Adrenal gland (tissue), 12 donors: Measurements from ENCODE around the gene LAMA2. TPM values are rescaled to one million over a fixed set of nuclear protein-coding genes. Genes with fewer than 3 reads are reported as not detected.

Source experiments
- DNase-seq, 7 donors: peaks; one replicate each; pipeline ENCODE4 v3.0.0-alpha.2; 2019 to 2020
- H3K27ac ChIP-seq, 5 donors: fragments of 200-600 bp; sonication (generic) in 4 of 5; 1 replicate in 3 of 5; 2 replicates in 2 of 5; pipeline versions ENCODE4 v1.5.1 to v1.8.0; 2016 to 2020; ENCODE audit warnings: mild to moderate bottlenecking in 1 of 5
- H3K27me3 ChIP-seq: fragments of 200-600 bp; 2 replicates; pipeline ENCODE4 v1.8.0; 2021
- H3K36me3 ChIP-seq, 2 donors: fragments of 200-600 bp; replicated peaks in 1 of 2; 1 replicate in 1 of 2; 2 replicates in 1 of 2; pipeline versions ENCODE4 v1.5.1 to v1.8.0; 2018 to 2022
- H3K4me1 ChIP-seq, 2 donors: fragments of 200-600 bp; replicated peaks in 1 of 2; 1 replicate in 1 of 2; 2 replicates in 1 of 2; pipeline versions ENCODE4 v1.5.1 to v1.8.0; 2018 to 2021
- H3K4me3 ChIP-seq, 4 donors: fragments of 200-600 bp; sonication (generic) in 3 of 4; one replicate each; pipeline ENCODE4 v1.5.1; 2016 to 2018
- H3K9me3 ChIP-seq, 3 donors: fragments of 200-600 bp; sonication (generic) in 1 of 3; replicated peaks in 1 of 3; 1 replicate in 2 of 3; 2 replicates in 1 of 3; pipeline versions ENCODE4 v1.5.1 to v1.8.0; 2016 to 2021
- POLR2A ChIP-seq, 2 donors: fragments of 450-650 bp; IDR thresholded peaks; one replicate each; pipeline ENCODE4 v1.6.1; 2017; ENCODE audit warnings: antibody characterized with exemption in 2 of 2, mild to moderate bottlenecking in 2 of 2, moderate library complexity in 1 of 2
- WGBS, 4 donors: extraction: QIAGEN DNeasy Blood & Tissue Kit in 2 of 4; methylation state at CpG; one replicate each; pipeline versions ENCODE4 v1.1.5 to v1.1.7; 2013 to 2017; 5-methylcytosine and 5-hydroxymethylcytosine counted together
- intact Hi-C, 2 donors: fragments of 100-400 bp; cut with DNase I; formaldehyde crosslinking; loops; one replicate each; pipeline versions ENCODE4 v1.14.1 to v1.15.0; 2022 to 2023
- polyA plus RNA-seq, 3 donors: library from polyadenylated mRNA; stranded (reverse); fragments of 200-250 nt in 2 of 3; fragments of 350-450 nt in 1 of 3; fragmentation: Illumina TruSeq in 1 of 3; extraction: RNeasy Lipid Tissue Mini Kit (QIAGEN cat#74804) in 1 of 3; gene quantifications; one replicate each; pipeline ENCODE4 v1.2.3, GENCODE V29; 2013 to 2014
- total RNA-seq, 9 donors: library from RNA; depleted of rRNA in 4 of 9; stranded (reverse); fragments of >200 nt in 4 of 9; fragments of 120-200 nt in 1 of 9; fragmentation: NEBNext Ultra II Directional in 1 of 9; extraction: Animal tissue kit (Norgen Biotek cat#: 25700) in 1 of 9; gene quantifications; one replicate each; pipeline versions ENCODE4 v1.1.0 to v1.2.4, GENCODE V29; 2013 to 2023
- TF ChIP-seq, protein P1 (sequence below), 6 experiments: fragments of 450-650 bp in 4 of 6; fragments of 200-600 bp in 2 of 6; sonication (generic) in 1 of 6; IDR thresholded peaks; 1 replicate in 5 of 6; 2 replicates in 1 of 6; pipeline versions ENCODE4 v1.5.1 to v1.8.0; 2016 to 2021; ENCODE audit warnings: antibody characterized with exemption in 6 of 6, mild to moderate bottlenecking in 2 of 6, moderate library complexity in 1 of 6
- donor health status: healthy with polysubstance abuse.
- donor health status: Bipolar disorder and iron deficiency.
- donor health status: DM: yes; HTN: yes; CAD: no.
- donor health status: DM: no; HTN: no; CAD: no.
- donor health status: DM: no; HTN: no; CAD: no.
- donor health status: DM: yes; HTN: yes; CAD: no.

Gene LAMA2
- total and polyA plus RNA-seq, 12 donors, result 5.8 to 105 (median 38.9) TPM

DNA sequence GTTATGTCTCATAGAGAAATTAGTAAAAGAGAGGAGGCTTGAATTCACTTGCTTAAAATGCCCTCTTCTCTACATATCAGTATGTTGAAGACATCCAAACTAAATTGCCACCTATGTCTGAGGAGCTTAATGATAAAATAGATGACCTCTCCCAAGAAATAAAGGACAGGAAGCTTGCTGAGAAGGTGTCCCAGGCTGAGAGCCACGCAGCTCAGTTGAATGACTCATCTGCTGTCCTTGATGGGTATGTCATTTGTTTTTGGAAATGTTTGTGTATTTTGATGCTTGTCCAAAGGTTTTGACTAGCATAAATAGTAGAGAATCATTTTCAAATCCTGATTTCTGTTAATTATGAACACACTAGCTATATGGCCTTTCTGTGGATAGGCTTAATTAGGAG lies 519.3 kb downstream of the LAMA2 start:
- no peak overlapping the region for H3K27ac ChIP-seq
- peaks cover 0 to 4% of the 10 kb centered on the region in 2 donors for H3K4me1 ChIP-seq
- no peaks in the 10 kb centered on the region for H3K36me3 ChIP-seq
- no peaks in the 10 kb centered on the region for H3K27me3 ChIP-seq
- TF ChIP-seq POLR2A (IDR thresholded peaks at IDR 0.05), result no peak
- TF ChIP-seq, protein P1, sequence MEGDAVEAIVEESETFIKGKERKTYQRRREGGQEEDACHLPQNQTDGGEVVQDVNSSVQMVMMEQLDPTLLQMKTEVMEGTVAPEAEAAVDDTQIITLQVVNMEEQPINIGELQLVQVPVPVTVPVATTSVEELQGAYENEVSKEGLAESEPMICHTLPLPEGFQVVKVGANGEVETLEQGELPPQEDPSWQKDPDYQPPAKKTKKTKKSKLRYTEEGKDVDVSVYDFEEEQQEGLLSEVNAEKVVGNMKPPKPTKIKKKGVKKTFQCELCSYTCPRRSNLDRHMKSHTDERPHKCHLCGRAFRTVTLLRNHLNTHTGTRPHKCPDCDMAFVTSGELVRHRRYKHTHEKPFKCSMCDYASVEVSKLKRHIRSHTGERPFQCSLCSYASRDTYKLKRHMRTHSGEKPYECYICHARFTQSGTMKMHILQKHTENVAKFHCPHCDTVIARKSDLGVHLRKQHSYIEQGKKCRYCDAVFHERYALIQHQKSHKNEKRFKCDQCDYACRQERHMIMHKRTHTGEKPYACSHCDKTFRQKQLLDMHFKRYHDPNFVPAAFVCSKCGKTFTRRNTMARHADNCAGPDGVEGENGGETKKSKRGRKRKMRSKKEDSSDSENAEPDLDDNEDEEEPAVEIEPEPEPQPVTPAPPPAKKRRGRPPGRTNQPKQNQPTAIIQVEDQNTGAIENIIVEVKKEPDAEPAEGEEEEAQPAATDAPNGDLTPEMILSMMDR (IDR thresholded peaks at IDR 0.05), result no peak
- no peak overlapping the region for H3K4me3 ChIP-seq
- intact Hi-C loops, result no loop called here
- peak in 5 of 7 donors; percentile 42 to 67 (median 53) for DNase-seq
- WGBS, 4 donors, result 7 to 29% (median 22%) methylated on average over 1 of the region's 1 CpG
- H3K9me3 ChIP-seq, result no peaks in the 10 kb centered on the region

DNA sequence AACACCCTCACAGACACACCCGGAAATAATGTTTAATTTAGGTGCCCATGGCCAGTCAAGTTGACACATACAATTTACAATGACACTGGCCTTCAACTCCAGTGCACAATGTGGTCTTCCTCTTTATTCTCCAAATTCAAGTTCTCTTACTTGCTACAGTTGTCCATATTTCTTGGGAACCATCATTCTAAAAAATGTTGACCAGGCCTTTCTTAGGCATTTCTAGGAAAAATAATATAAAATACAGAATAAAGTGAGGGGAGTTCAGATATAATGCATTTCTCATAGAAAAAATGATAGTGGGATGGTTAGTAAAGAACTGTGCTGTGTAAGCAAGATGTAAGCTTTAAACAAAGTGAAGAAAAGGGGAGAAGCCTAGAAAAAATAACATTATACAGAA lies 528.2 kb downstream of the LAMA2 start:
- no peaks in the 10 kb centered on the region for H3K4me1 ChIP-seq
- no peaks in the 10 kb centered on the region for H3K27me3 ChIP-seq
- no peaks in the 10 kb centered on the region for H3K36me3 ChIP-seq
- intact Hi-C loops, result no loop called here
- no peak overlapping the region for H3K27ac ChIP-seq
- 85 to 100% (median 92%) methylated on average over 1 of the region's 1 CpG for WGBS, 4 donors
- TF ChIP-seq, protein P1 (IDR thresholded peaks at IDR 0.05), result no peak
- no peak for TF ChIP-seq POLR2A (IDR thresholded peaks at IDR 0.05)
- DNase-seq, result no peak
- H3K9me3 ChIP-seq, result no peaks in the 10 kb centered on the region
- no peak overlapping the region for H3K4me3 ChIP-seq

DNA sequence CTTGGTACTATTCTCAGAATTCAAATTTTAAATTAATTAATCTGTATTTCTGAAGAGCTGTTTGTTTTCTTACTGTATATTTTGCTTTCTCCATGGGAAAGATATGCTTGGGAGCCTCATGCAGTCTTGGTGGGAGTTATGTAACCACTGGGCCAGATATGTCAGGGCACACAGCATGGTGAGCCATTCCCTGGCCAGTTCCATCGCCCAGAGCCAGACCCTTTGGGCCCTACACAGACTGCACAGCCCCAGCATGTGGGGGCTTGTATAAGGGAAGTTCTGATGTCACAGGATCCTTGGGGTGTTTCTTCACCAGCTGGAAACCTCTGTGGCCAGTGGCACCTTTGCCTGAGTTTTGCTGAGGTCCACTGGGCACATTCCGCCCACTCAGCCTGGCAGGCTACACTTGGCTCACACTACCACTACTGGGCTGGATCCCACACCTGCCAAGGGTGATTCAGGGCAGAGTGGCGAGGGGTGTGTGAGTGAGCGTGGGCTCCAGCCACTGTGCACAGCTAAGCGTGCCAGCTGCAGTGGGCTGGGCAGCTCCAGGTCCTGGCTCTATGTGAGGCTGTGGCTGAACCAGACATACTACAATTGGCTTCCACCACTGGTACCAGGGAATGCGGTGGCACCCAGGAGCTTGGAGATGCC lies 533.5 kb downstream of the LAMA2 start:
- H3K4me1 ChIP-seq, result no peaks in the 10 kb centered on the region
- H3K4me3 ChIP-seq, result no peak overlapping the region
- no peaks in the 10 kb centered on the region for H3K36me3 ChIP-seq
- TF ChIP-seq, protein P1 (IDR thresholded peaks at IDR 0.05), result no peak
- no peak for TF ChIP-seq POLR2A (IDR thresholded peaks at IDR 0.05)
- H3K9me3 ChIP-seq, result no peaks in the 10 kb centered on the region
- no peaks in the 10 kb centered on the region for H3K27me3 ChIP-seq
- H3K27ac ChIP-seq, result no peak overlapping the region
- WGBS, 4 donors, result 92 to 94% (median 93%) methylated on average over 3 to 6 of the region's 6 CpGs
- intact Hi-C loops, result no loop called here
- no peak for DNase-seq

DNA sequence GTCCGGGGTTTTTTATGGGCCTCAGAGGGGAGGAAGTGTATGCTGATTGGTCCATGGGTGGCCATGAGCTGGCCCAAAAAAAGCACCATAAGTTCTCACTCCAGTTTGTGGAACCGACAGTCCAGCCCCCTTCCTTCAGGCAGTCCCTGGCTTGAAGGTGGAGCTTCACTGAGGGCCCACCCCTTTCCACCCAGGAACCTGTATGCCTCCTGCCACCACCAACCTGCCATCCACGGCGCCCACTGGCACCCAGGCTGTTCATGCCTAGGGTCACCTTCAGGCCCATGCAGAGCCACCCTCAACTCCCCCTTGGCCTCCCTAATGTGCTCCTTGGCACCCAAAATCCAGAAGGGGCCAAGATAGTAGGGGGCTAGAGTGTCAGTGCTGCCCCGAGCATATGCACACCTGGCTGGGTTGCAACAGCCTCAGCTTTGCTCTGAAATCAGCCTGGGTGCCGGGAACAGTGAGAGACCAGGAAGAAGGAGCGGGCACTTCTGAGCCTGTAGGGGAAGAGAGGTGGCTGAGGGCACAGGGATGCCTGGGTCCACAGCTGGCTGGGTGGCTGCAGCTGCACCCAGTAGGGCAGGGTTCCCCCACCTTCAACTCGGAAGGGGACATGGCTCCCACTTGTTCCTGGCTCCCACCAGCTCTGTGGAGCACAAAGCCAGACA lies 534.6 kb downstream of the LAMA2 start:
- Histone ChIP-seq H3K27ac (no peak overlapping the region), H3K27me3 (no peaks in the 10 kb centered on the region), H3K4me3 (no peak overlapping the region), H3K4me1 (no peaks in the 10 kb centered on the region), H3K9me3 (no peaks in the 10 kb centered on the region), H3K36me3 (no peaks in the 10 kb centered on the region)
- TF ChIP-seq POLR2A (IDR thresholded peaks at IDR 0.05), result no peak
- TF ChIP-seq, protein P1 (IDR thresholded peaks at IDR 0.05), result no peak
- intact Hi-C loops, result no loop called here
- no peak for DNase-seq
- 87 to 95% (median 92%) methylated on average over 6 to 8 of the region's 8 CpGs for WGBS, 4 donors
